ENCODE results near the gene NANOS2. TPM values are rescaled to one million over a fixed set of nuclear protein-coding genes. Genes with fewer than 3 reads are reported as not detected.

The NANOS2 gene
- total and polyA plus RNA-seq, 2 of the 4 experiments (the other 2 are of a cell fraction): not detected

- Histone ChIP-seq H2BK20ac (ENCODE audit: low read depth, low read length) (no peak overlapping the region), H2AK9ac (replicated peaks; ENCODE audit: low read depth, low read length, poor library complexity) (no peak overlapping the region), H4K20me1 (ENCODE audit: insufficient read depth, low read length) (no peaks in the 10 kb centered on the region; the same call in 1 of the 2 replicates), H4K91ac (ENCODE audit: insufficient read depth, low read depth, low read length) (no peak overlapping the region), H3K27ac (ENCODE audit: insufficient read depth, low read length) (no peak overlapping the region), H4K5ac (ENCODE audit: low read depth, low read length) (no peak overlapping the region), H3K23ac (ENCODE audit: low read depth, low read length) (no peak overlapping the region), H4K8ac (ENCODE audit: low read depth in 2 of 2, low read length in 2 of 2) (no peak overlapping the region), H3K18ac (ENCODE audit: low read depth, low read length) (no peak overlapping the region), H2AFZ (replicated peaks; ENCODE audit: low read length, poor library complexity) (no peak overlapping the region), H3K27me3 (ENCODE audit: control insufficient read depth, insufficient read depth, low read length) (peaks cover 17% of the 10 kb centered on the region), H3K14ac (replicated peaks; ENCODE audit: low read depth, low read length) (no peak overlapping the region), H3K36me3 (ENCODE audit: control insufficient read depth, insufficient read depth, low read length) (no peaks in the 10 kb centered on the region), H2AK5ac (ENCODE audit: low read depth, low read length) (no peak overlapping the region), H3K4me2 (ENCODE audit: low read depth, low read length) (no peak overlapping the region), H2BK15ac (ENCODE audit: low read depth, low read length) (no peak overlapping the region), H2BK5ac (ENCODE audit: low read depth, low read length, poor library complexity, severe bottlenecking) (no peak overlapping the region), H3K9me1 (ENCODE audit: insufficient read depth, low read length) (peaks cover 4% of the 10 kb centered on the region; the same call in 1 of the 2 replicates), H3K4me1 (ENCODE audit: control insufficient read depth, insufficient read depth, low read length) (no peaks in the 10 kb centered on the region), H3K4me3 (ENCODE audit: insufficient read depth, low read depth, low read length) (no peak overlapping the region), H3K9me3 (ENCODE audit: control insufficient read depth, insufficient read depth, low read length) (no peaks in the 10 kb centered on the region), H3K79me1 (ENCODE audit: low read depth in 1 of 2, low read length in 2 of 2) (no peaks in the 10 kb centered on the region), H3K9ac (ENCODE audit: low read depth, low read length) (no peak overlapping the region), H2BK120ac (ENCODE audit: low read depth, low read length) (no peak overlapping the region), H3K4ac (ENCODE audit: low read depth, low read length) (no peak overlapping the region), H3K56ac (ENCODE audit: extremely low read depth, insufficient read depth, low read length) (no peak overlapping the region)
- ChIA-PET POLR2A (ENCODE audit: unreplicated experiment) (no interaction called here), CTCF (no interaction called here)
- ATAC-seq (ENCODE audit: low read depth) (no peak), DNase-seq (peak; percentile 7)
- intact Hi-C loops (cut with micrococcal nuclease): no loop called here
- dilution Hi-C loops (cut with HindIII; ENCODE audit: low sequenced_read_pairs, unreplicated experiment): no loop called here
- TF ChIP-seq POLR2A (IDR thresholded peaks at IDR 0.05; ENCODE audit: low read depth, low read length) (no peak), FOS (IDR thresholded peaks at IDR 0.05; ENCODE audit: low read depth, low read length) (no peak)
- in situ Hi-C loops (cut with MboI; ENCODE audit: low sequenced_read_pairs): no loop called here
- BruUV-seq (replicated peaks): no TSS peak
- WGBS, 2 experiments (ENCODE audit: extremely low coverage in 2 of 2, insufficient read length in 1 of 2): no CpG with 5 or more reads among the region's 13 CpGs
Measured at GRCh38 chr19:45955905-45956608, 41.5 kb upstream of the NANOS2 start.
